ENCODE results near the gene NDUFAF7.
"Not testable (repeated sequence)": the region's sequence is repeated elsewhere in the genome, so short reads cannot be mapped to it uniquely, and the experiment has no call there.

NDUFAF7 gene

DNA sequence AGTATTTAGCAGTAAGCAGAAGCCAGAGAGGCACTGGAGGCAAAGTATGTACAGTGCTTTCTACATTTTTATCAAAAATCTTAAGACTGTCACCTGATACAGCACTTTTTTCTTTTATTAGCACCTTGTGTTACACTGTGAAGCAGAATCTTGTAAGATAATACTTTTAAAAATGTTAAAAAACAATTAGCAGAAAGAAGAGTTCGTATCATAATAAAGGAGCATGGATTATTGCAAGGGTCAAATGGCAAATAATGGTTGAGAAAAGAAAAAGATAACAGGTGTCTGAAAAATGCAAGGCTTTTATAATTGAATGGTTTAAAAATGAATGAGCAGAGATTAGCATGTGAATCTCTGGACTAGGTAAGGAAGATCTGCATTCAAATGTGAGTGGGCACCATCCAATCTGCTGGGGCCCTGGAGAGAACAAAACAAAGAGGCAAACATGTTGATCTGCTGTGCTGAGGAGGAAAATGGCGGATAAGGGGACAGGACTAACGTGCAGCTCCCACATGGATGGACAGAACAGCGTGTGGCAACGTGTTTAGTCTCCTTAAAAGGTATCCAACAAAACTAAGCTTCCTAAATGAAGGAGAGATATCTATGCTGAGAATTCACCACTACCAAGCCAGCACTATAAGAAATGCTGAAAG is 25.6 kb upstream of the NDUFAF7 start:
- no peak for TF ChIP-seq ZFX (IDR thresholded peaks at IDR 0.05)
- no peak for TF ChIP-seq CTCF (conservative IDR thresholded peaks at IDR 0.05)
- no peak overlapping the region for H3K27ac ChIP-seq

GRCh38 chr2:37206760-37207159 is 24.7 kb upstream of the NDUFAF7 start:
- not testable (repeated sequence) for H3K27ac ChIP-seq

- no peak for TF ChIP-seq CTCF (conservative IDR thresholded peaks at IDR 0.05)
- TF ChIP-seq ZFX (IDR thresholded peaks at IDR 0.05): no peak
- H3K27ac ChIP-seq: no peak overlapping the region
These were observed 20.2 kb upstream of the NDUFAF7 start for GRCh38 chr2:37211212-37211611.

DNA sequence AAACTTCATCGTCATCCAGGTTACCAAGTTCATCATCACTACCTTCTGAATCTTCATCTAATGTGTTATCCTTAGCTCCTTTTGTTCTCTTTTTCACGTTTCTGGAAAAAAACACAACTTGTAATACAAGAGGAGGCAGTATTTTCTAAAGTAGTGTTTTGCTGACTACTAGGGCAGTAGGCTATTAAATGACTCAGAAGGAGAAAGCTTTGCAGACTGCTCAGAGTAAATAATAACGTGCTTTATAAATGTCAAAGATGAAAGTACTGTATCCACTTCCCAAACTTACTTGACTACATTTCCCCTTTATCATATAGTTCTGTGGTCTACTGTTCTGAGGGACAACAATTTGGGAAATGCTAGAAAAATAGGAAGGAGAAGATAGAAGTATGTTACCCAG is 19.5 kb upstream of the NDUFAF7 start:
- no peak overlapping the region for H3K27ac ChIP-seq
- TF ChIP-seq CTCF (conservative IDR thresholded peaks at IDR 0.05): no peak
- no peak for TF ChIP-seq ZFX (IDR thresholded peaks at IDR 0.05)

DNA sequence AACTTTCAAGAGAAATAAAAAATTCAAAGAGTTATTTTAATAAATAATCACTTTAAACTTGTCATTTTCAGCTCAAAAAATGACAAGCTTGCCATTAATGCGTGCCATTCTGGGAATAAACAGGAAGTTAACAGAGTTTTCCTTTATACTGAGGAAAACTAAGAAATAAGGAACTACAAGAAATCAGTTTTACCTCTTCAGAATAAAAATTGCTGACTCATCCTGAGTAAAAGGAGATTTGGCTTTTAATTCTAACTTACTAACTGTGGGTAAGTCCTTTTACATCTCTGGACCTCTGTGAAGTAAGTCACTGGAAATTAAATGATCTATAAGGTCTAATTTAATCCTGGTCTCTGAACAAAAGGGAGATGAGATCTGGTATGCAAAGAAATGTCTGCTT is 16.2 kb upstream of the NDUFAF7 start:
- no peak overlapping the region for H3K27ac ChIP-seq

DNA sequence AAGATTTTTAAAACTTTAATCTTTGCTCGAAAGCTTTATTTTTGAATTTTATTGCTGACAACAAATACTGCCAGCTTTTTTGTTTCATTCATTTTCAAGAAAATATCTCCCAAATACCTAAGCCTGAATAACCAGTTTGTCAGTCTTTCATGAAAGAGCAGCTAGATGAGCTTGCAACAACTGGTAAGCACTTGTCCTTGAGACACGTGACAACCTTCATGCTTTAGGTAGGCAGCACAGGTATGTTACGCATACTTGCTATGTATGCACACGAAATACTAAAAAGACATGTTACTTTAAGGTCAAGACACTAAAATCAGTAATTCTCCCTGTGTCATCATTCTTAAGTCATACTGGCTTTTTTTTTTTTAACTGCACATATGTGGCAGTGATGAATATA is 12.4 kb upstream of the NDUFAF7 start:
- no peak for TF ChIP-seq CTCF (conservative IDR thresholded peaks at IDR 0.05)
- TF ChIP-seq ZFX (IDR thresholded peaks at IDR 0.05): no peak
- no peak overlapping the region for H3K27ac ChIP-seq

More for the DNA sequence above, 16.2 kb upstream of the NDUFAF7 start:
- TF ChIP-seq CTCF (conservative IDR thresholded peaks at IDR 0.05): no peak

DNA sequence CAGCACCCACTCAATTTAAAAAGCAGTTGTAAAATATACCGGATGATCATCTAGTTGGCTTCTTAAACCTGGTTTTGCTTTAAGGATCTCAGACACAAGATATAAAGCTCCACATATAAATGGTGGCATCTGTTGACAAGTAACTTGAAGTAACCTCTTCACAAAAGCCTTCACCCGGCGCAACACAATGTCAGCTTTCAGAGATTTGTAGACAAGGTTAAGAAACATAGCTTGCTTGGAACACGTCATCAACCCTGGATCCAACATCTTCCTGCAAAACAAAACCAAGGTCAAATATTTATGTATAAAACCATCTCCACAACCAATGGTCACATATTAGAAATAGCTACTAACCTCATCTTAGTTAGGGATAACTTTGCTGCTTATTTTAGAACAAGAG is 8.3 kb upstream of the NDUFAF7 start:
- TF ChIP-seq ZFX (IDR thresholded peaks at IDR 0.05): no peak
- no peak for TF ChIP-seq CTCF (conservative IDR thresholded peaks at IDR 0.05)

DNA sequence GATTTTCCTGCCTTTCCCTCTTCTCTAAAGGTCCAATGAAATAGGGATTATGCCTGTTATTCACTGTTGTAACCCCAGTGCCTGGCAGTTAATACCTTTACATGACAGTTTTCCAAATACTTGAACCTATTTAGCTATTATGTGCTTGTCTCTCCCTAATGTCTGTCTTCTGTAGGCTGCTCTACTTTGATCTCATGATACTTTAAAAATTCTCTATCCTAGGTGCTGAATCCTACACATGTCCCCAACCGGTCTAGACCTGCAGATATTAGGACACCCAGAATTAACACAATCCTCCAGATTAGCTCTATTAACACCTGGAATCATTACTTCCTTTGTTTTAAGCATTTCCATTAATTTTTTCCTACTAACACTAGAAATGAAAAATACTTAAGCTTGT is 7.4 kb upstream of the NDUFAF7 start:
- H3K27ac ChIP-seq: no peak overlapping the region
- TF ChIP-seq CTCF (conservative IDR thresholded peaks at IDR 0.05): no peak
- TF ChIP-seq ZFX (IDR thresholded peaks at IDR 0.05): no peak

More for the DNA sequence above, 8.3 kb upstream of the NDUFAF7 start:
- H3K27ac ChIP-seq: no peak overlapping the region

- not testable (repeated sequence) for H3K27ac ChIP-seq
These were observed 6.3 kb upstream of the NDUFAF7 start for GRCh38 chr2:37225129-37225528.
